Measurements from ENCODE around the gene TNP2. TPM values are rescaled to one million over a fixed set of nuclear protein-coding genes. Genes with fewer than 3 reads are reported as not detected.

TNP2 gene
- total RNA-seq, 5 donors from 2014 or later (not counting 1 experiment from before 2014, with no cell fraction given), result not detected

- Mint-ChIP-seq H3K36me3 (peaks cover 19% of the 10 kb centered on the region), H3K27ac (peak overlapping the region; percentile 92), H3K27me3 (no peaks in the 10 kb centered on the region), H3K4me1 (peaks cover 36 to 45% (median 40%) of the 10 kb centered on the region in 3 donors), H3K9me3 (no peaks in the 10 kb centered on the region), H3K4me3 (peak overlapping the region; percentile 81 to 92 (median 87))
- H3K27ac ChIP-seq (ENCODE audit: low read length), result peak overlapping the region; percentile 61
- DNase-seq, result peak; percentile 38 to 86 (median 75)
- H3K27me3 ChIP-seq (replicated peaks in 1 of 2; ENCODE audit: control insufficient read depth in 2 of 2, extremely low read depth in 1 of 2, insufficient read depth in 2 of 2, low read length in 1 of 2), result no peaks in the 10 kb centered on the region
- peak; percentile 20 to 23 (median 22) for ATAC-seq (replicated peaks in 1 of 4)
- POLR2A ChIA-PET, result interaction anchor here (0.5 to 1.0 kb wide), 4 partner anchors 27 to 46 kb away, joined by 3 to 6 read pairs (median 4); no protein-coding TSS in a partner anchor
- CTCF ChIA-PET, result interaction anchor here in 1 of 2 donors (0.6 to 1.7 kb wide), 7 partner anchors 18 to 834 kb away, joined by 3 to 10 read pairs (median 4); no protein-coding TSS in a partner anchor
- 29% methylated on average over 9 of the region's 18 CpGs for WGBS (ENCODE audit: insufficient coverage)
- H3K9me3 ChIP-seq, result no peaks in the 10 kb centered on the region
- peak overlapping the region; percentile 11 to 18 for H3K4me3 ChIP-seq (ENCODE audit: control insufficient read depth in 1 of 2, extremely low read depth in 1 of 2, low read length in 1 of 2)
- peaks cover 26 to 39% of the 10 kb centered on the region in 2 experiments for H3K4me1 ChIP-seq (ENCODE audit: control insufficient read depth in 1 of 2, extremely low read depth in 1 of 2, insufficient read depth in 2 of 2, low read length in 2 of 2)
- H3K36me3 ChIP-seq (ENCODE audit: control insufficient read depth in 2 of 2, extremely low read depth in 1 of 2, insufficient read depth in 1 of 2, low read length in 1 of 2), result no peaks in the 10 kb centered on the region
Observed at GRCh38 chr16:11251525-11252481, 17.3 kb downstream of the TNP2 start.

GRCh38 chr16:11250786-11251524 lies 18.2 kb downstream of the TNP2 start:
- Histone ChIP-seq H3K36me3 (ENCODE audit: control insufficient read depth in 2 of 2, extremely low read depth in 1 of 2, insufficient read depth in 1 of 2, low read length in 1 of 2) (no peaks in the 10 kb centered on the region), H3K27me3 (replicated peaks in 1 of 2; ENCODE audit: control insufficient read depth in 2 of 2, extremely low read depth in 1 of 2, insufficient read depth in 2 of 2, low read length in 1 of 2) (no peaks in the 10 kb centered on the region), H3K4me3 (ENCODE audit: control insufficient read depth in 1 of 2, extremely low read depth in 1 of 2, low read length in 1 of 2) (no peak overlapping the region), H3K4me1 (ENCODE audit: control insufficient read depth in 1 of 2, extremely low read depth in 1 of 2, insufficient read depth in 2 of 2, low read length in 2 of 2) (peaks cover 25 to 39% of the 10 kb centered on the region in 2 experiments), H3K27ac (ENCODE audit: low read length) (peak overlapping the region; percentile 61), H3K9me3 (no peaks in the 10 kb centered on the region)
- Mint-ChIP-seq H3K36me3 (peaks cover 19% of the 10 kb centered on the region), H3K4me3 (no peak overlapping the region), H3K4me1 (peaks cover 36 to 44% (median 40%) of the 10 kb centered on the region in 3 donors), H3K27me3 (no peaks in the 10 kb centered on the region), H3K9me3 (no peaks in the 10 kb centered on the region), H3K27ac (peak overlapping the region; percentile 92)
- DNase-seq (no peak), ATAC-seq (replicated peaks in 1 of 4) (no peak)
- POLR2A ChIA-PET, result interaction anchor here in 1 of 2 donors (0.6 kb wide), 1 partner anchor 17 kb away, joined by 3 read pairs; no protein-coding TSS in a partner anchor
- CTCF ChIA-PET, result interaction anchor here in 1 of 2 donors (1.2 kb wide), 1 partner anchor 286 kb away, joined by 4 read pairs; no protein-coding TSS in a partner anchor
- WGBS (ENCODE audit: insufficient coverage), result 100% methylated on average over 2 of the region's 10 CpGs

GRCh38 chr16:11250091-11250785 lies 18.9 kb downstream of the TNP2 start:
- no peak for DNase-seq
- peaks cover 25 to 39% of the 10 kb centered on the region in 2 experiments for H3K4me1 ChIP-seq (ENCODE audit: control insufficient read depth in 1 of 2, extremely low read depth in 1 of 2, insufficient read depth in 2 of 2, low read length in 2 of 2)
- Mint-ChIP-seq H3K36me3 (peaks cover 19% of the 10 kb centered on the region), H3K4me3 (no peak overlapping the region), H3K9me3 (no peaks in the 10 kb centered on the region), H3K27ac (peak overlapping the region; percentile 61 to 72), H3K27me3 (no peaks in the 10 kb centered on the region), H3K4me1 (peaks cover 40 to 45% (median 41%) of the 10 kb centered on the region in 3 donors)
- no peaks in the 10 kb centered on the region for H3K27me3 ChIP-seq (replicated peaks in 1 of 2; ENCODE audit: control insufficient read depth in 2 of 2, extremely low read depth in 1 of 2, insufficient read depth in 2 of 2, low read length in 1 of 2)
- WGBS (ENCODE audit: insufficient coverage), result 92% methylated on average over 13 of the region's 16 CpGs
- CTCF ChIA-PET, result no interaction called here
- H3K4me3 ChIP-seq (ENCODE audit: control insufficient read depth in 1 of 2, extremely low read depth in 1 of 2, low read length in 1 of 2), result no peak overlapping the region
- POLR2A ChIA-PET, result interaction anchor here (0.5 to 1.0 kb wide), 3 partner anchors 14 to 90 kb away, joined by 3 to 5 read pairs (median 3); no protein-coding TSS in a partner anchor
- H3K9me3 ChIP-seq, result no peaks in the 10 kb centered on the region
- no peak overlapping the region for H3K27ac ChIP-seq (ENCODE audit: low read length)
- no peak for ATAC-seq (replicated peaks in 1 of 4)
- H3K36me3 ChIP-seq (ENCODE audit: control insufficient read depth in 2 of 2, extremely low read depth in 1 of 2, insufficient read depth in 1 of 2, low read length in 1 of 2), result no peaks in the 10 kb centered on the region

- peaks cover 19% of the 10 kb centered on the region for H3K36me3 Mint-ChIP-seq
- H3K9me3 Mint-ChIP-seq, result no peaks in the 10 kb centered on the region
- peaks cover 40 to 48% (median 45%) of the 10 kb centered on the region in 3 donors for H3K4me1 Mint-ChIP-seq
- ChIA-PET CTCF (no interaction called here), POLR2A (interaction anchor here (0.5 to 1.0 kb wide), 2 partner anchors 13 to 89 kb away, joined by 3 to 5 read pairs; no protein-coding TSS in a partner anchor)
- Histone ChIP-seq H3K36me3 (ENCODE audit: control insufficient read depth in 2 of 2, extremely low read depth in 1 of 2, insufficient read depth in 1 of 2, low read length in 1 of 2) (no peaks in the 10 kb centered on the region), H3K4me3 (ENCODE audit: control insufficient read depth in 1 of 2, extremely low read depth in 1 of 2, low read length in 1 of 2) (no peak overlapping the region), H3K4me1 (ENCODE audit: control insufficient read depth in 1 of 2, extremely low read depth in 1 of 2, insufficient read depth in 2 of 2, low read length in 2 of 2) (peaks cover 25 to 36% of the 10 kb centered on the region in 2 experiments), H3K9me3 (no peaks in the 10 kb centered on the region), H3K27ac (ENCODE audit: low read length) (no peak overlapping the region), H3K27me3 (replicated peaks in 1 of 2; ENCODE audit: control insufficient read depth in 2 of 2, extremely low read depth in 1 of 2, insufficient read depth in 2 of 2, low read length in 1 of 2) (no peaks in the 10 kb centered on the region)
- no peaks in the 10 kb centered on the region for H3K27me3 Mint-ChIP-seq
- 96% methylated on average over 47 of the region's 63 CpGs for WGBS (ENCODE audit: insufficient coverage)
- no peak overlapping the region for H3K4me3 Mint-ChIP-seq
- no peak for DNase-seq
- H3K27ac Mint-ChIP-seq, result peak overlapping the region in 1 of 2 donors; percentile 39
- ATAC-seq (replicated peaks in 1 of 4), result no peak
Observed at GRCh38 chr16:11249233-11250061, 19.7 kb downstream of the TNP2 start.

- POLR2A ChIA-PET, result interaction anchor here in 1 of 2 donors (0.7 kb wide), 1 partner anchor 280 kb away, joined by 3 read pairs; no protein-coding TSS in a partner anchor
- H3K27ac Mint-ChIP-seq, result no peak overlapping the region
- H3K27me3 Mint-ChIP-seq, result no peaks in the 10 kb centered on the region
Observed at GRCh38 chr16:11248133-11248532, 21.0 kb downstream of the TNP2 start.

More at GRCh38 chr16:11248133-11248532, 21.0 kb downstream of the TNP2 start:
- Histone ChIP-seq H3K4me1 (ENCODE audit: control insufficient read depth in 1 of 2, extremely low read depth in 1 of 2, insufficient read depth in 2 of 2, low read length in 2 of 2) (peaks cover 12 to 23% of the 10 kb centered on the region in 2 experiments), H3K4me3 (ENCODE audit: control insufficient read depth in 1 of 2, extremely low read depth in 1 of 2, low read length in 1 of 2) (no peak overlapping the region), H3K36me3 (ENCODE audit: control insufficient read depth in 2 of 2, extremely low read depth in 1 of 2, insufficient read depth in 1 of 2, low read length in 1 of 2) (no peaks in the 10 kb centered on the region), H3K9me3 (no peaks in the 10 kb centered on the region), H3K27ac (ENCODE audit: low read length) (no peak overlapping the region), H3K27me3 (replicated peaks in 1 of 2; ENCODE audit: control insufficient read depth in 2 of 2, extremely low read depth in 1 of 2, insufficient read depth in 2 of 2, low read length in 1 of 2) (no peaks in the 10 kb centered on the region)
- ATAC-seq (replicated peaks in 1 of 4) (no peak), DNase-seq (no peak)
- CTCF ChIA-PET, result no interaction called here
- peaks cover 13% of the 10 kb centered on the region for H3K36me3 Mint-ChIP-seq
- H3K4me3 Mint-ChIP-seq, result no peak overlapping the region
- H3K9me3 Mint-ChIP-seq, result no peaks in the 10 kb centered on the region
- H3K4me1 Mint-ChIP-seq, result peaks cover 29 to 38% (median 36%) of the 10 kb centered on the region in 3 donors
- WGBS (ENCODE audit: insufficient coverage), result 76% methylated on average over 7 of the region's 8 CpGs

Measured in T-cell (primary cell).